Epithelial cell of proximal tubule (primary cell): Measurements from ENCODE around the gene DPYSL4. TPM values are rescaled to one million over a fixed set of nuclear protein-coding genes. Genes with fewer than 3 reads are reported as not detected.
A peak's percentile ranks its signal among the peaks of the same experiment; 100 is the strongest.

Source experiments
- DNase-seq: peaks from one replicate; pipeline ENCODE4 v3.0.0-alpha.2; 2011; ENCODE audit warnings: low read depth
- H3K4me3 ChIP-seq: 2 replicates; pipeline ENCODE4 v1.5.1; 2011; ENCODE audit warnings: low read depth, mild to moderate bottlenecking, low read length
- total RNA-seq: library from RNA; depleted of rRNA; stranded (reverse); fragments of >200 nt; gene quantifications from 2 replicates; pipeline ENCODE4 v1.2.3, GENCODE V29; 2015
- TF ChIP-seq, protein P1 (sequence below): conservative IDR thresholded peaks from 2 replicates; pipeline ENCODE4 v1.5.1; 2012; ENCODE audit warnings: low read depth, mild to moderate bottlenecking, low read length

The DPYSL4 gene
- total RNA-seq, 1 donor from 2014 or later, result 3.3 TPM

GRCh38 chr10:132243626-132244025 is 56.9 kb downstream of the DPYSL4 start:
- no peak for DNase-seq
- TF ChIP-seq, protein P1, sequence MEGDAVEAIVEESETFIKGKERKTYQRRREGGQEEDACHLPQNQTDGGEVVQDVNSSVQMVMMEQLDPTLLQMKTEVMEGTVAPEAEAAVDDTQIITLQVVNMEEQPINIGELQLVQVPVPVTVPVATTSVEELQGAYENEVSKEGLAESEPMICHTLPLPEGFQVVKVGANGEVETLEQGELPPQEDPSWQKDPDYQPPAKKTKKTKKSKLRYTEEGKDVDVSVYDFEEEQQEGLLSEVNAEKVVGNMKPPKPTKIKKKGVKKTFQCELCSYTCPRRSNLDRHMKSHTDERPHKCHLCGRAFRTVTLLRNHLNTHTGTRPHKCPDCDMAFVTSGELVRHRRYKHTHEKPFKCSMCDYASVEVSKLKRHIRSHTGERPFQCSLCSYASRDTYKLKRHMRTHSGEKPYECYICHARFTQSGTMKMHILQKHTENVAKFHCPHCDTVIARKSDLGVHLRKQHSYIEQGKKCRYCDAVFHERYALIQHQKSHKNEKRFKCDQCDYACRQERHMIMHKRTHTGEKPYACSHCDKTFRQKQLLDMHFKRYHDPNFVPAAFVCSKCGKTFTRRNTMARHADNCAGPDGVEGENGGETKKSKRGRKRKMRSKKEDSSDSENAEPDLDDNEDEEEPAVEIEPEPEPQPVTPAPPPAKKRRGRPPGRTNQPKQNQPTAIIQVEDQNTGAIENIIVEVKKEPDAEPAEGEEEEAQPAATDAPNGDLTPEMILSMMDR, result no peak
- no peak overlapping the region for H3K4me3 ChIP-seq

DNA sequence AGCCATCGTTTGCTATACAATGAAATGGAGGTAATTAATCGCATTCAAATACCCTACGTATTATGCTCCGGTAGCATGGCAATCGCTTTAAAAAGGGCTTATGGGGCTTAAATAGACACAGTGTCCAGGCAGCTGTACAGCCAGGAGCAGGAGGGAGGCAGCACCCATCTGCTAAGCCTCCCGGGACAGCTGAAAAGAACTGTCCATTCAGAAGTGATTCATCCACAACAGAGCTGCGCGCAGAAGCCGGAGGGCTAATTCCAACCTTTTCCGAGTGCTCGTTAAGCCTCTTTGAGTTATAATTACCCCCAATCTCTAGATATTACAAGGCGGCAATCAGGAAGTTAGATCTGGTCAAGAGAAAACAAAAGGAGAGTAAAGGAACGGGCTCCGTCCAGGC is 58.3 kb downstream of the DPYSL4 start:
- TF ChIP-seq, protein P1, result no peak
- DNase-seq, result no peak
- H3K4me3 ChIP-seq, result no peak overlapping the region

DNA sequence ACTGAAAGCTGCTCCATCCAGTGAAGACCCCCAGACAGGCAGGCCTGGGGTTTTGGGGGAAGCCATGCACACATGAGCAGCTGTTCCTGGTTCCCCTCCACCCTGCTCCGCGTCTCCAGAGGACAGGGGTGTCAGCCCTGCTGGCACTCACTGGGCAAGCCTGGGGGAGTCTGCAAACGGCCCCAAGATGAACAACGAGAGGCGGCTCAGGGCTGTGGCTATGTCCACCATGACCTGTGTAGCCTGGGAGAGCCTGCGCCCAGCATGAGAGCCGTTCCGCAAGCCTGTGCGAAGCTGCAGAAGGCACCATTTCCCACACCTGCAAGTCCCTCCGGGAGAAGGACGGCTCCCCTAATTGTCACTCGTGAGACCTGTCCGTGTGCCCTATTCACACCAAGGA is 59.5 kb downstream of the DPYSL4 start:
- TF ChIP-seq, protein P1, result no peak
- no peak for DNase-seq
- H3K4me3 ChIP-seq, result no peak overlapping the region

DNA sequence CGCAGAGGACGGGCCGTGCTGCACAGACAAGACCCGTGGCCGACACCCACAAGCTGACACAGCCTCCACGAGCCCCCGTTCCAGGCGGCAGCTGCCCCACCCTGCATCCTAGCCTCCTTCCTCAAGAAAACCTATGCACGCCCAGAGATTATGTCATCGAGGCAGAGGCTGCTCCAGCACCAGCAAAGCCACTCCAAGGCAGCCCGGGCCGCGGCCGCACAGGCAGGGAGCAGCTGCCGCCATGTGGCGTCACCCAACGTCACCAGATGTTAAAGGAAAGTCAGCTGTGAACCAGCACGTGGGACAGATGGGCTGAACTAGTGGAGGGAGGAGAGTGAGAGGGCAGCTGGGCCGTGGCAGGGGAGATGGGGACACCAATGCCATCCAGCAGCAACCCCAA is 61.2 kb downstream of the DPYSL4 start:
- TF ChIP-seq, protein P1, result no peak
- no peak overlapping the region for H3K4me3 ChIP-seq
- no peak for DNase-seq

DNA sequence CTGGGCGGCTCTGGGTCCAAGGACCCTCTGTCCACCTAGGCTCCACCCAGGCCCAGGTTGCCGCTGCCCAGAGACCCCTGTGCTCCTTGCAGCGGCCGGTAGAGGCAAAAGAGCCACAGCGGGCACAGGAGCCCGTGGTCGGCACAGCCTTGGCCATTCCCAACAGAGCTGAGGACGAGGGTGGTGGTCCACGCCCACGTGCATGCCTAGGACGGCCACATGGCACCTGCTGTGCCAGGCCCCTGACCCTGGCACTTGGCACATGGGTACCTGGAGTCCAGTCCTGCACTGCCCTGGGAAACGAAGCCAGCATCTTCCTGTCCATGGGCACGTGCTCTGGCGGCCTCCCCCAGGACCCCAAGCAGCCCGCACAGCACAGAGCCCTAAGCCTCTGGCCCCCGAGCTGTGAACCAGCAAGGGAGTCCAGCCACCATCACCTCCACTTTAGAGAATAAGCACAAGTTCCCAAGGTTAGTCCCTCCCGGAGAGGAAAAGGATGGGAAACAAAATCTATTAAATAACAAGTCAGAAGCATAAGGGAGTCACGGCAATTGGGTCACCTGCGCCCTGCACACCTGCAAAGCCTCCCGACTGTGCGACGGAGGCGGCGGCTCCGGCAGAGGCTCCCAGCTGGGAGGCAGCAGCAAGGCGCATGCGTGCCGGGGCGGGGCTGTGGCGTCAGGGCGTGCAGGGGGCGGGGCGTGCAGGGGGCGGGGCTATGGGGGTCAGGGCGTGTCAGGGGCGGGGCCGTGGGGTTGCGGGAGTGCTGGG is 61.9 kb downstream of the DPYSL4 start:
- TF ChIP-seq, protein P1, result no peak
- no peak for DNase-seq
- H3K4me3 ChIP-seq, result peak overlapping the region; percentile 46

GRCh38 chr10:132249226-132249724 is 62.5 kb downstream of the DPYSL4 start:
- no peak overlapping the region for H3K4me3 ChIP-seq
- TF ChIP-seq, protein P1, result no peak
- no peak for DNase-seq

GRCh38 chr10:132249824-132250375 is 63.2 kb downstream of the DPYSL4 start:
- no peak overlapping the region for H3K4me3 ChIP-seq
- no peak for DNase-seq
- TF ChIP-seq, protein P1, result no peak
